ENCODE measurements around the gene HDAC3.
"Not testable (repeated sequence)": the region's sequence is repeated elsewhere in the genome, so short reads cannot be mapped to it uniquely, and the experiment has no call there.

HDAC3 gene

DNA sequence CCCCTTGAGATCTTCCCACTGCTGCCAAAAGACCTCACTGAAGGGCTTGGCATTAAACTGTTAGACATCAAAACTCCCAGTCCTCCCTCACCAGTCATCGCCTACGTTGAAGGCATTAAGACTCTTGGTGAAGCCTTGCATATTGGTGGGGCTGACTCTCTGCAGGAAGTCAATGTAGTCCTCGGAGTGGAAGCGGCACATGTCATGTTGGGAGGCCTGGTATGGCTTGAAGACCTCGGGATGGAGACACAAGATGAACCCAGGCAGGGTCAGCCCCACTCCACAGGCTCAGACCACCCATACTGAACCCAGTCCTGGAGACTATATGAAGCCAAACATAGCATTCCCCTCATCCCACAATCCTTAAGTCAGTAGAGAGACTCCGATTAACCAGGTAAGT, 1.9 kb downstream of the HDAC3 start:
- no peak for DNase-seq (ENCODE audit: low read depth in 2 of 2)

DNA sequence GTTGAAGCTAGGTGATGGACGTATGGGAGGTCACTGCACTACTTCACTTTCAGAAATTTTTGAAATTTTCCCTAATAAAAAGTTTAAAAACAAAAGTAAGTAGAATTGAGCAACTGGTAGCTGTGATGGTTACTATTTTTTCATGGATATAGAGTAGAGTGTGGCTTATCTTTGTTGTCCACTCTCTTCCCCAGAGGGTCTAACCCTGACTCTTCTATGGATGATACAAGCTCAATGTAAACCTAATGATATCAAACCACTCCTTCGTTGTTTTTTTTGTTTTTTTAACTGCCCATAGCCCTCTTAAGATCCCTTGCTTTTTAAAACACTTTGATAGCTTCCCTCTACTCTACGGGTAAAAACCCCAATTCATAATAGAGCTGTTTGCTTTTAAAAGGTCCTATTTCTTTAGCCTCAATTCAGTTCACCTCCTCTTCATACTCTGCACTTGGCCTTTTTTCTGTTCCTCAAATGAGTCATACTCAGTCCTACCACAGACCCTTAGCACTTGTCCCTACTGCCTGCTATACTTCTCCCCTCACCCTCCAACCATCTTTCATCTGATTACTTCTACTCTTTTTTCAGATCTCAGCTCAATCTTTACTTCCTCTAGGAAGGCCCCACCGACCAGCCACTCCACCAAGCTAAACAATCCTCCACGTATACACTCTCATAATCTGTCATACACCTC, 2.6 kb downstream of the HDAC3 start:
- no peak for DNase-seq (ENCODE audit: low read depth in 2 of 2)

DNA sequence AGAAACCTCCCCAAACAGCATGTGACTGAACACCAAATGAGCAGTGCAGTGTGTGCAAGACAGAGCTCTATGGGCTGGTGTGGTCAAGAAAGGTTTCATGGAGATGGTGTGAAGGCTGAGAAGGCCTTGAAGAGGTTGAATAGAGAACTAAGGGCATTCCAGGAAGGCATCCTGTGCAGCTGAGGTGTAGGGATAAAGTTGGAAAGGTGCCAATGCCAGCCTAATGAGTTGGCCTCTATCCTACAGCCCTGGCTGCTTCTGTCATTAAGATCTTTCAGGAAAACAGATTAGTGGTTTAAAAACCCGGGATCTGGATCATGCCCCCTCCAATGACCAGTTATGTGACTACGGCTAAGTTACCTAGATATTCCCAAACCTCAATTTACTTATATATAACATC, 4.0 kb downstream of the HDAC3 start:
- no peak for DNase-seq (ENCODE audit: low read depth in 2 of 2)

DNA sequence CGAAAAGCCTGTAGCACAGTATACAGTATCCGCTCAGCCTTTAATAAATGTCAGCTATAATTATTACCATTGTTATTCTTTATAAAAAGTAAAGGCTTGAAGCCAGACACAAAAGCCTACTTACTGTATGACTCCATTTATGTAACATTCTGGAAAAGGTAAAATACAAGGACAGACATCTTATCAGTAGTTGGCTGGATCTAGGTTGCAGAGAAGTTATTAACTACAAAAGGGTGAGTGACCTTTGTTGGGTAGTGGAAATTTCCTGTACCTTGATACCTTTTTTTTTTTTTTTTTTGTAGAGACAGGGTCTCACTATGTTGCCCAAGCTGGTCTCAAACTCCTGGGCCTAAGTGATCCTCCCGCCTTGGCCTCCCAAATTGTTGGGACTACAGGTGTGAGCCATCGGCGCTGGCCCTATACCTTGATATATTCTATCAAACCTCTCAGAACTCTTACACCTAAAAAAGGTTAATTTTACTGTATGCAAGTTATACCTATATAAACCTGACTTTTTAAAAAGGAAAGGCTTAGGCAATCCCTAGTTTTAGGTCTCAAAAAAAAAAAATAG, 6.0 kb downstream of the HDAC3 start:
- DNase-seq (ENCODE audit: low read depth in 2 of 2): no peak

DNA sequence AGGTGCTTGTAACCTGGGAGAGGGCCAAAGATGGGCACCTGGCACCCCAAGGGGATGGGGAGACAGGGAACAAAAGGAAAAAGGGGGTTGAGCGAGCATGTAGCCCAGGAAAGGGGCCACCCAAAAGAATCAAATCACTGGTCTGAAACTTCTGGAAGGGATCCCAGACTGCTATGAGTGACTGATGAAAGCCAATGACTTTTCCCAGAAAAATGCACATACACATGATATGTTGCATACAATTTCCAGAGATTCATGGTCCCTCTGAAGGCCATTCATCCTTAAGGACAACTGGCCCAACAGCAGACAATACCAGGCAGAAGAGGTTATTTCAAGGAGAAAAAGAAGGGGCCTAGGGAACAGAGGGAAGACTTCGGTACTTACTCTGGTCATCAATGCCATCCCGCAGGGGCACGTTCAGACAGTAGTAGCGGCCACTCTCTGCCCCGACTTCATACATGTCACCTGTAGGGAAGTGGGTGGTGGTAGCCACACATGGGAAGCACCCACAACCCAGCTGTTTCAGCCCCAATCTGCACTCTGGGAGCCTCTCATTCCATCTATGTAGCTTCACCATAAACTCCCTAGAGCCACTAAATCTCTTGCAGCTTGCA, 8.4 kb downstream of the HDAC3 start:
- DNase-seq (ENCODE audit: low read depth in 2 of 2): no peak

DNA sequence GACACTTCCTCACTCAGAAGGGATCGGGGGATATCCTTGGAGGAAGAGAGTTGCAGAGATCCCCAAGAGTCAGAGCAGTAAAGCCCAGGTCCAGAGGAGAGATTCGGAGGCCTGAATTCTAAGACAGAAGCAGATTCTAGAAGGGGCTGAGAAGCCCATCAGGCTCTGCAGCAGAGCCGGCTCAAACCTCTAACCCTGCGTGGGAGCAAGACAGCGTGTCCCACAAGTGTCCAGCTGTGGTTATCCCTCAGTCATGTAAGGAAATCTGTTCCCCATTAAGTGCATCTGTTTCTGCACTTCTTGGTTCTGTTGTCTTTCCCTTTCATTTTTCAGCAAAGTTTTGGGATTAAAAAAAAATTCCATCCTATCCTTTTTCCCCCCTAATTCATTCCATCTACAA, 13.0 kb downstream of the HDAC3 start:
- DNase-seq (ENCODE audit: low read depth in 2 of 2): no peak

DNA sequence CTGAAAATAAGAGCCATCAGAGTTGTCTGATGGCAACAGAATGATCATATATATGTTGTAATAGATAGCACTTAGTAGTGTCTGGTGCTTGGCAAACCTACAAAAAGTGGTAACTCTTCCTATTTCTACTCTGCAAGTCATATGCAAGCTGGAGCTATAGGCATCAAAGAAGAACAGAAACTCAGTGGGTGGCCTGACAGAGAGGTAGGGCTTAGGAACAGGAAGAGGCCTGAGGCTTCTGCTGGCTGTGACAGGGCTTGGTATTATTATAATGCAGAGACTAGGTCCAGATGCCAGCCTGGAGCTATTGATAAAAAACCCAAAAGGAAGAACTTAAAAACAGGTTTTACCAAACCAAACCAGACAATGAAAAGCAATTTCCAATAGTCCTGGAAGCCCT, 13.5 kb downstream of the HDAC3 start:
- DNase-seq (ENCODE audit: low read depth in 2 of 2): no peak

DNA sequence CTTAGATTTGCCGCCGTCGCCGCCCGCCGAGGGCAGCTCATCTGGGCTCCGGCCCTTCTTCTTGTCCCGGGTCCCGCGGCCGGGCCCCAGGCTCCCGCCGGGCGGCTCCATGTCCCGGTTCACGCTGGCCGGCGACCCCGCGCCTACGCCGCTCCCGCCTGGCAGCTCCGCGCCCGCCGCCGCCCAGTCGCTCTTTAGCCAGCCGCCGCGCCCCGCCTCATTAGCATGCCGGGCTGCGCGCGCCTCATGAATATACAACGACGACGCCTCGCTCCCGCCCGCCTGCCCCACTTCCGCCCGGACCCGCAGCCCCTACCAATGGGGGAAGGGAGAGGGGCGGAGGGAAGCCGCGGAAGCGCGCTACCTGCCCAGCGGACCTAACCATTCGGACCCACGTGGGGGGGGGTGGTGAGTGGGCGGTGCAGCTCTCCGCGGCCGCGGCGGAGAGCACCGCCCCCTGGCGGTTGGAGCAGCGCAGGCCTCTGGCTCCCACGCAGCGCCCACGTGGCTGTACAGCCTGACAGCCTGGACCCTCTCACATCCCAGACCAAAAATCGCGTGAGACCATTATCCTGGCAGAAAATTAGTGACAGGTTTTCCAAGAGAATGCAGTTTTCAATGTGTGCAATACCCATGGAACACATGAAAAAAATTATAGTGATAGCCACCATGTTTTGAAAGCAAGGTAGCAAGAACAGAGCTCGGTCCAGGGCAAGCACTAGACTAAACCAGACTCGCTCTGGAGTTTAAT, 17.7 kb downstream of the HDAC3 start, which contains the start of gene DIAPH1:
TSS of gene DIAPH1 (minus strand) at position 197 of the 751 bp plus-strand sequence. CDS start at position 111, 86 bp downstream.
- peak; percentile 99 for DNase-seq (ENCODE audit: low read depth in 2 of 2)

DNA sequence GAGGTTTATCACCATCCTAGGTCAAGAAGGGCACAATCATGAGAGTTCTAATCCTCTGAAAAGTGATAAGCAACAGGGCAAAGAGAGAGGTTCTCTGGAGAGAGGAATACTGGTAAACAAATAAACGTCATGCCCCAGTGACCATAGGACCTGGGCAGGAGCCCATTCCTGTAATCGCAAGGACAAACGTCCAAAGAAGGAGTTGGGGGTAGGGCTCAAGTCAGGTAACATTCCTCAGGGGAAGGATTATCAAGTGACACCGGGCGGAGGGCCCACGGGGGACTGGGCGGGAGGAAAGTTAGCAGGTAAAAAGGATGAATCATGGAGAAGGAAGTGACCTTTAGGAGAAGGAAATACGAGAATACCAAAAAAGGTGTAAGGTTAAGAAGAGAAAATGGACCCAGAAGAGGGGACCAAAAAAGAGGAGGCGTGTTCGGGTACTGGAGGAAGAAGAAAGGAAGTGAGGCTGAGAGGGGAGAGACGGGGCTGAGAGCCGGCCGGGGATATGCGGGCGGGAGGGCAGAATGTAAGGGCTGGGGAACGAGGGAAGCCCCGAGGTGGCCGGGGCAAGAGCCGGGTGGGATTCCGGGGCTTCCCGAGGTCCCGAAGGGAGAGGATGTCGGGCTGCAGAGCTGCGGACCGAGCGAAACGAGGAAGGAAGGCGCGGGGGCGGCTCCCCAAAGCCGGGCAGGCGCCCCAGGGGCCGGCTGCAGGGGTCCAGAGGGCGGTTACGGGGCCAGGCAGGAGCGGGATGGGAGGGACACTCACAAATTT, 18.4 kb downstream of the HDAC3 start:
- DNase-seq (ENCODE audit: low read depth in 2 of 2): peak; percentile 59 to 60

DNA sequence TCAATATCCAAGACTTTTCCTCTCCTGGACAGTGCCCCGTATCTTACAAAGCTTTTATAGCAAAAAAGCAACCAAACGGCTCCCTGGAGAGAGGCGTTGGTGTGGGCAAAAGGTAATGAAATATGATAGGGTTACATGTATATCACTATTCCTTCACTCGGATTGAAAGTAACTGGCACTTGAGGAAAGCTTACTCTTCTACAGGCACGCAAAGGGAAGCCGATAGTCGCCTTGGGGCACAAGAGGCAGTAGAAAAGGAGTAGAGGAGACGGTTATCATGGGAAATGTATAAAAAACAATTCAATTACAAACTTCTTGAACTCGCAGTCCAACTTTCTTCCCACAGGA, 19.0 kb downstream of the HDAC3 start:
- DNase-seq (ENCODE audit: low read depth in 2 of 2): no peak

DNA sequence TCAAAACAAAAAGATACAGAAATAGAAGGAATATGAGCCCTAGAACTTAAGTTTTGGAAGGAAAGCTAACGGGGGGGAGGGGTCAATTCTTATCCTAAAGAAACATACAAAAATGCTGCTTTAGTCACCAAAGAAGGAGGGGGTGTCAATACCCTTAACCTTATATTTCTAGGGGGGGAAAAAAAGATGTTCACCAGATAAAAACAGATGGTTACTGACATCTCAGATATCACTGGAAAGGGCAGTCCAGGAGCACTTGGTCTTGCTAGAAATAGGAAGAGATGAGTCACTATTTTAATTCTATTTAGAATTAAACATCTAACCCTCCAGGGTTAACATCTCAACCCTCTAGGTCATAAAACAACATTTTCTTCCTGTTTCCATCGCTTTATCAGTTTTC, 19.5 kb downstream of the HDAC3 start:
- no peak for DNase-seq (ENCODE audit: low read depth in 2 of 2)

DNA sequence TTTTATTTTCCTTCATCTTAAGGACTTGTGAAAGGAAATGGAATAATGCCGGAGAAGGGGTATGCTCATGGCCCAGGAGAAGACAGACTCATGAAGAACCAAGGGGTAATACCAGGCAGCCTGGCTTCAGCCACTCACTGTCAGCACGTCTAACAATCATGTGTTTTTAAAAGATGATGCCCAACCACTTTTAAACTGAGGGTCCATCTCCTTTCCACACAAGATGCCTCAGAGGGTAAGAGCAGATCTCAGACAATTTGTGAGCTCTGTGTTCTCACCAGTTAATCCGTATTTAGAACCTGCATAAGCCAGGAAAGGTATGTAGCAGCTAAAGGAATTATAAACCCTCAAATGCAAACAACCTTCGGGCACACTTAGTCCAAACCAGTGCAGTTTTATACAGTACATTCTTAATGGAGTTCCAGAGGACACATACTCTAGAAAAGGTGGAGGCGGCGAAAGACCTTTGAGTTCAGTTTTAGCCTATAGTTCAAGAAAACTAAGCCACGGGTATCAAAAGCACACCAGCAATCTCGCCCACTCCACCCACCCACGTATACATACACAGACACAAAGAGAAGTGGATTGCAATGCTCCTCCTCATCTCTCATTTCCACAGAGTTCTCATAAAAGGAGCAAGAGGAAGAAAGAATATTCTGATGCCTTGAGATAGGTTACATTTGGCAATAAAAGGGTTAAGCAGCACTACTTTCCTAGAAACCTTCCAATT, 20.5 kb downstream of the HDAC3 start:
- no peak for DNase-seq (ENCODE audit: low read depth in 2 of 2)

DNA sequence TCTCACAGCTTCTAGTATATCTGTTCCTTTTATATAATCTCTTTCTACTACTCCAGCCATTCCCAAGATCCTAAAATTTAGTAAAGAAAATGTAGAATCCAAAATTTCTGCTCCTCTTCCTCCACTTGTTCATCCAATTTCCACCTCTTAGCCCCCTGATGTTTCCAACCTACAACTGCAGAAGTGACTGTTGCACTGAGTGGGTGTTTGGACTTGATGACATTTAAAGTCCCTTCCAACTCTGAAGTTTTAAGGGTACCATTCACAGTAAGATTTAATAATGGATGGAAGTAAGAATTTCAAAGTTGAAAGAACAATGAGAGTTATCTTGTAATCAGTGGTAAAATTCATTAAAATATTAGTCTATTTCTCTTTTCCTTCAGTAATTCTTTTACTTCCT, 23.3 kb downstream of the HDAC3 start:
- no peak for DNase-seq (ENCODE audit: low read depth in 2 of 2)

DNA sequence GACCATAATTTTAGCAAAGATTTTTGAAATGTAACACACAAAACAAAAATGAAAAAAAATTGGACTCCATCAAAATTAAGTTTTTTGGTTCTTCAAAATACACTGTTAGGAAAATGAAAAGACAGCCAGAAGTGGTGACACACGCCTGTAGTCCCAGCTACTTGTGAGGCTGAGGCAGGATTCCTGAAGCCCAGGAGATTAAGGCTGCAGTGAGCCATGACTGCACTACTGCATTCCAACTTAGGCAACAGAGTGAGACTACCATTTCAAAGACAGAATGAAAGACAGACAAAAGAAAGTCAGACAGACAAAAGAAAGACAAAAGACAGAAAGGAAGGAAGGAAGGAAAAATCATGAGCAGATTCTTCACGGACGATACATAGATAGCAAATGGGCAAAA, 25.4 kb downstream of the HDAC3 start:
- DNase-seq (ENCODE audit: low read depth in 2 of 2): no peak

DNA sequence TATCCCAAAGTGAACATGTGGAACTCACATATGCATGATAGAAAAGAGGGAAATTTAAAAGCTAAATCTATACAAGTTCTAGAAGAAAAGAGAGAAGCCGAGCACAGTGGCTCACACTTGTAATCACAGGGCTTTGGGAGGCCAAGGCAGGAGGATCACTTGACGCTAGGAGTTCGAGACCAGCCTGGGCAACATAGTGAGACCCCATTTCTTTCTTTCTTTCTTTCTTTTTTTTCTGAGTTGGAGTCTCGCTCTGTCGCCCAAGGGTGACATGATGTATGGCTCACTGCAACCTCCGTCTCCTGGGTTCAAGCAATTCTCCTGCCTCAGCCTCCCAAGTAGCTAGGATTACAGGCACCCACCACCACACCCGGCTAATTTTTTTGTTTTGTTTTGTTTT, 26.7 kb downstream of the HDAC3 start:
- not testable (repeated sequence) for DNase-seq (ENCODE audit: low read depth in 2 of 2)

DNA sequence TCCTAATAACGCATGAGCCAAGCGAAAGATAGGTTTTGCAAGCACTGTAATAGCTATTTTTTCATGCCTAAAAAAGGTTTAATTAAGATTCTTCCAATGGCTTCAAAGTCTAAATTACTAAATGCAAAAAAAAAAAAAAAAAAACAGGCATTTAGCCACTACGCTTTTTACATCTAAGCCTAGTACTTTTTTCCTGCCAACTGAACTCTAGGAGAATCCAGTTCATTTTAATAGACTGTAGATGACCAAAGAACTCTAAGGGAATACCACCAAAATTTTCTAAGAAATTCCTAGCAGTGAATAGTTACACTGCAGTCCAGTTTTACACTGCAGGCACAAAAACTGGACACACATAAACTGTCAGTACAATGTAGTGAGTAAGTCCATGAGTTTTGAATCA, 27.6 kb downstream of the HDAC3 start:
- no peak for DNase-seq (ENCODE audit: low read depth in 2 of 2)

DNA sequence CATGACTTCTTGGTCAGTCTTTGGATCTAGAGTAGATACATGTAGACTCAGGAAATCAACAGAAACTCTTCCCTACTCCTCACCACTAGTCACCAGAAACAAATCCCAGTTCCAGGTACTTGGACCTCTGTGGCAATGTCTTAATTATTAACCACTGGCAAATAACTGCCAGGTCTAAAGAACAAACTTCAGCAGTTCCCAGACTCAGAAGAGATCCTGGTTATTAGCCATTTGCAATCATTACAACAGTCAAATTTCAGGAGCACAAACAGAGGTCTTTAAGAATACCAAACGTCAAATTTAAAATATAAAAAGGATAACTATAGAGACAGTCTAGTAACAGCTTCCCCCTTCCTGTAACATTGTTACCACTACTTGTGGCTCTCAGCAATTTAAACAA, 28.1 kb downstream of the HDAC3 start:
- no peak for DNase-seq (ENCODE audit: low read depth in 2 of 2)

DNA sequence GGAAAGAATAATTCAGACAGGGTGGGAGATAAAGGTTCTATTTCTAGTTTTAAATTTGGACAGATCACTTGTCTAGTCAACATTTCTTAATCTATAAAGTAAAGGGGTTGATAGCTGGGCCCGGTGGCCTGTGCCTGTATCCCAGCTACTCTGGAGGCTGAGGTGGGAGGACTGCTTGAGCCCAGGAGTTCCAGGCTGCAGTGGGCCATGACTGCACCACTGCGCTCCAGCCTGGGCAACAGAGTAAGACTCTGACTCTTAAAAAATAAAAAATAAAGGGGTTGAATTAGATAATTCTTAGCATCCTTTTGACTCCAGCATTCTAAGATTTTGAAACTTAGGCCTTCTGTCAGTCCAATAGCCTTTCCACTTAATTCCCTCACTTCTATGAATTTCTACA, 28.6 kb downstream of the HDAC3 start:
- no peak for DNase-seq (ENCODE audit: low read depth in 2 of 2)

DNA sequence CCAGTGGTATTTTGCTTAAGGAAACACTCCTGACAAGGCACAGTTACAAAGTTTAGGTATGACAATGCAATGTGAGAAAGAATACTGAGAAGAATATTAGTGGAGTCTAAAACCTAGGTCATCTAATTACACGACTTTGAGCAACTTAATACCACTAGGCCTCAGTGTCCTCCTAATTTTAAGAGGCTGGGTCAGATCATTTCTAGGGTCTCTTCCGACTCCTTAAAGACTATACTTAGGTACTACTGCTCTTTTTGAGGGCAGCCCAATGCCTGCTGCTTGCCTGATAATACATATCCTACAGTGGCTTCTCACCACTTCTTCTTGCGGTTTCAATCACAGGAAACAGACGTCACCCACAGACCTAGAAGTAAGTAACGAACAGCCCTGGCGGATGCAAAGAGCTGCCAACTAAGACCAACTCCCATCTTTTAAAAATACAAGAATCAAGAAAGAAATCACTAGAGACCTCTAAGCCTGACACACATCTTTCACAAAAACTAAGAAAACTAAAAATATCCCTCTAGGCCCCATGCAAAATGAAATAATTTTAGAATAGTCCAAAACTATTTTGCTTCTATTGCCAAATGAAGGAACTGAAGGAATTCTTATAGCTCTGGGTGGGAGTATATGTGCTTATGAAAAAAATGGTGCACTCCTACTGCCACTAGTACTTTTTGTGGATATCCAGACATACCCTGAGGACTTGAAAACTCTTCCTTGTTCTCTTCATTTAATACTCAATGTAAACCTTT, 30.9 kb downstream of the HDAC3 start:
- peak; percentile 35 to 38 for DNase-seq (ENCODE audit: low read depth in 2 of 2)

DNA sequence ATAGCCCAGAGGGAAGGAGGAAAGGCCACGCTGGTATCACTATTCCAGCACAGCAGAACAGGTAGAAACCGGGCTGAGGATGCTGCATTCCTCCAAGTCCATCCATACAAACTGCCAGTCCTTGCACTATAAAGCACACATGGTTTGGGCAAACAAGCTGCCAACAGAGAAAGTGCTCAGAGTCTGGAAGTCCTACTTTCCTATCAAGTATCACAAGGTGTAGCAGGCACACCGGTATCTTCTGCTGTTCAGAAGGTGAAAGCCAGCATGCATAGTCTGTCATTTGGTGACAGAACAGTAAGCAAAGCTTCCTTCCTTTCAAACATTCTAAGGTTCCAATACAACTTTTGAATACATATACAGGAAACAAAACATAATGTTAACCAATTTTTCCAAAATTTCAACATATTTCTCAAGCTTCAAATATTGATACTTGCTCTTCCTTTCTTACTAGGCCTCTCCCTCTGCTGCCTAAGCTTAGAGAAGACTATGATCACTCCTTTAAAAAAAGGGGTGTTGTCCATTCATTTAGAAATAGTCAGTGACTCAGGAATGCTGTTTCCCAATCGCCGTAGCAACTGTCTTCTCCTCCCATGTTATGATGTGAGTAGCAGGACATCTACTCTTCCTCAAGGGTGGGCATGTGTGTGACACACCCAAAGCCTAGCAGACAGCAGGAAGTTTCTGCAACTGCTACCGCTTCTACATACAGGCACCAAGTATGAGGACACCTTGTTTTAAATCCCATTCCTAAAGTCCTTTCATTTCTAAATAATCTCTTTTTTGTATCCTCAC, 32.5 kb downstream of the HDAC3 start:
- DNase-seq (ENCODE audit: low read depth in 2 of 2): no peak
